ENCODE measurements around the gene WDR73. TPM values are rescaled to one million over a fixed set of nuclear protein-coding genes. Genes with fewer than 3 reads are reported as not detected.

Gene WDR73
- polyA plus RNA-seq, 2 of the 4 experiments (the other 2 are of a cell fraction) = 41.0 to 44.7 TPM

DNA sequence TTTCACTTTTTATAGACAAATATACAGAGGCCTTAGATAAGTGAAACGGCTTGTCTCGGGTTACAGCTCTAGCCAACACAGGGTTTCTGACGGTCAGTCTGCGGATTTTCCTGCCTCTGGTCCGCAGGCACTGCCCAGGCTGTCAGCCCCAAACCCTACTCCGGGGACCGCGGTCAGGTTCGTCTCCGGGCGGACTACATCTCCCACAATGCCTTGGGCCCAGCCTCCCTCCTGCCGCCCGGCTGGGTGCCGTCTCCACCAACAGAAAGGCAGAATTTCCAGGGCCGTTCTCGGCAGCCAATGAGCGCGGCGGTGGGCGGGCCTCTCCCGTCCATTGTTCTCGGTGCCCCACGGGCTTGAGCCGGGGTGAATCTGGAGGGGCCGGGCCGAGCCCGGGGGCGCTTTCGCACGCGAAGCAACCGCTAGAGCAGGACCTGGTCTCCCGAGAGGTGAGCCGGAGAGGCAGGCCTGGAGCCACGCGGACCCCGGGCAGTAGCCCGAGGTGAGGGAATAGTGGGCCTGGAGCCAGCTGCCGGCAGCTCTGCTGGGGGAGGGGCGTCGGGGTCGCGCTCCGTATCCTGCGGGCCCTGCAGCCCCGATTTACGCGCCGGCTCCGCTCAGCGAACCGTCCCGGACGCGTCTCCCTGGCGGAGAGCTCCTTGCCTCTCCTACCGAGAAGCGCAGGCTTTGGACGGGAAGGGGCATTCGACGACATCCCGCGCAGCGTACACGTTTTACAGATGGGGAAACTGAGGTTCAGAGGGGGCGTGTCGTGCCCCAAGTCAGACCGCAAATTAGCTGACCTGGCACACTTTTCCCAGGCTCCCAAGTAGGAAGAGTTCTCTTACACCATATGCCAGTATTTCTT lies 53.2 kb downstream of the WDR73 start, which contains the start of gene ZSCAN2 (continued):
- TF ChIP-seq, protein P1, sequence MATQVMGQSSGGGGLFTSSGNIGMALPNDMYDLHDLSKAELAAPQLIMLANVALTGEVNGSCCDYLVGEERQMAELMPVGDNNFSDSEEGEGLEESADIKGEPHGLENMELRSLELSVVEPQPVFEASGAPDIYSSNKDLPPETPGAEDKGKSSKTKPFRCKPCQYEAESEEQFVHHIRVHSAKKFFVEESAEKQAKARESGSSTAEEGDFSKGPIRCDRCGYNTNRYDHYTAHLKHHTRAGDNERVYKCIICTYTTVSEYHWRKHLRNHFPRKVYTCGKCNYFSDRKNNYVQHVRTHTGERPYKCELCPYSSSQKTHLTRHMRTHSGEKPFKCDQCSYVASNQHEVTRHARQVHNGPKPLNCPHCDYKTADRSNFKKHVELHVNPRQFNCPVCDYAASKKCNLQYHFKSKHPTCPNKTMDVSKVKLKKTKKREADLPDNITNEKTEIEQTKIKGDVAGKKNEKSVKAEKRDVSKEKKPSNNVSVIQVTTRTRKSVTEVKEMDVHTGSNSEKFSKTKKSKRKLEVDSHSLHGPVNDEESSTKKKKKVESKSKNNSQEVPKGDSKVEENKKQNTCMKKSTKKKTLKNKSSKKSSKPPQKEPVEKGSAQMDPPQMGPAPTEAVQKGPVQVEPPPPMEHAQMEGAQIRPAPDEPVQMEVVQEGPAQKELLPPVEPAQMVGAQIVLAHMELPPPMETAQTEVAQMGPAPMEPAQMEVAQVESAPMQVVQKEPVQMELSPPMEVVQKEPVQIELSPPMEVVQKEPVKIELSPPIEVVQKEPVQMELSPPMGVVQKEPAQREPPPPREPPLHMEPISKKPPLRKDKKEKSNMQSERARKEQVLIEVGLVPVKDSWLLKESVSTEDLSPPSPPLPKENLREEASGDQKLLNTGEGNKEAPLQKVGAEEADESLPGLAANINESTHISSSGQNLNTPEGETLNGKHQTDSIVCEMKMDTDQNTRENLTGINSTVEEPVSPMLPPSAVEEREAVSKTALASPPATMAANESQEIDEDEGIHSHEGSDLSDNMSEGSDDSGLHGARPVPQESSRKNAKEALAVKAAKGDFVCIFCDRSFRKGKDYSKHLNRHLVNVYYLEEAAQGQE (IDR thresholded peaks at IDR 0.05) = no peak
- TF ChIP-seq, protein P2, sequence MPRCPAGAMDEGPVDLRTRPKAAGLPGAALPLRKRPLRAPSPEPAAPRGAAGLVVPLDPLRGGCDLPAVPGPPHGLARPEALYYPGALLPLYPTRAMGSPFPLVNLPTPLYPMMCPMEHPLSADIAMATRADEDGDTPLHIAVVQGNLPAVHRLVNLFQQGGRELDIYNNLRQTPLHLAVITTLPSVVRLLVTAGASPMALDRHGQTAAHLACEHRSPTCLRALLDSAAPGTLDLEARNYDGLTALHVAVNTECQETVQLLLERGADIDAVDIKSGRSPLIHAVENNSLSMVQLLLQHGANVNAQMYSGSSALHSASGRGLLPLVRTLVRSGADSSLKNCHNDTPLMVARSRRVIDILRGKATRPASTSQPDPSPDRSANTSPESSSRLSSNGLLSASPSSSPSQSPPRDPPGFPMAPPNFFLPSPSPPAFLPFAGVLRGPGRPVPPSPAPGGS (IDR thresholded peaks at IDR 0.05) = peak; percentile 52; the same call in 1 of the 3 replicates
- TF ChIP-seq, protein P3, sequence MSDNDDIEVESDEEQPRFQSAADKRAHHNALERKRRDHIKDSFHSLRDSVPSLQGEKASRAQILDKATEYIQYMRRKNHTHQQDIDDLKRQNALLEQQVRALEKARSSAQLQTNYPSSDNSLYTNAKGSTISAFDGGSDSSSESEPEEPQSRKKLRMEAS (IDR thresholded peaks at IDR 0.05) = peak; percentile 53; the same call in 1 of the 2 replicates
- TF ChIP-seq, protein P4, sequence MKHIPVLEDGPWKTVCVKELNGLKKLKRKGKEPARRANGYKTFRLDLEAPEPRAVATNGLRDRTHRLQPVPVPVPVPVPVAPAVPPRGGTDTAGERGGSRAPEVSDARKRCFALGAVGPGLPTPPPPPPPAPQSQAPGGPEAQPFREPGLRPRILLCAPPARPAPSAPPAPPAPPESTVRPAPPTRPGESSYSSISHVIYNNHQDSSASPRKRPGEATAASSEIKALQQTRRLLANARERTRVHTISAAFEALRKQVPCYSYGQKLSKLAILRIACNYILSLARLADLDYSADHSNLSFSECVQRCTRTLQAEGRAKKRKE (CRISPR knock-in tag; IDR thresholded peaks at IDR 0.05; ENCODE audit: low read depth) = no peak
- TF ChIP-seq HOXB5 (CRISPR knock-in tag; IDR thresholded peaks at IDR 0.05) (no peak), RCOR1 (IDR thresholded peaks at IDR 0.05; ENCODE audit: low read depth, low read length) (no peak), ZC3H11A (IDR thresholded peaks at IDR 0.05) (0 out of 2 replicates have a peak, but pooled peaks have one; percentile 0), GATA3 (IDR thresholded peaks at IDR 0.05; ENCODE audit: borderline replicate concordance) (0 out of 2 replicates have a peak, but pooled peaks have one; percentile 5), ZNF302 (CRISPR knock-in tag; IDR thresholded peaks at IDR 0.05) (no peak), CHD4 (IDR thresholded peaks at IDR 0.05; ENCODE audit: borderline replicate concordance) (0 out of 2 replicates have a peak, but pooled peaks have one; percentile 52), CHD2 (IDR thresholded peaks at IDR 0.05; ENCODE audit: low read length, partially characterized antibody) (no peak), HOXA7 (CRISPR knock-in tag; IDR thresholded peaks at IDR 0.05) (no peak), TFCP2L1 (CRISPR knock-in tag; IDR thresholded peaks at IDR 0.05) (no peak), HDAC2 (IDR thresholded peaks at IDR 0.05) (peak; percentile 86), PHF8 (IDR thresholded peaks at IDR 0.05; ENCODE audit: borderline replicate concordance, low read depth) (peak; percentile 72), NFE2L2 (conservative IDR thresholded peaks at IDR 0.05; ENCODE audit: low read length) (no peak), RARB (CRISPR knock-in tag; IDR thresholded peaks at IDR 0.05) (no peak), JUN (IDR thresholded peaks at IDR 0.05) (peak in 1 of 2 experiments; percentile 50; a peak in 1 of 5 replicates)
- TF ChIP-seq, protein P5, sequence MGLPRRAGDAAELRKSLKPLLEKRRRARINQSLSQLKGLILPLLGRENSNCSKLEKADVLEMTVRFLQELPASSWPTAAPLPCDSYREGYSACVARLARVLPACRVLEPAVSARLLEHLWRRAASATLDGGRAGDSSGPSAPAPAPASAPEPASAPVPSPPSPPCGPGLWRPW (IDR thresholded peaks at IDR 0.05) = no peak
- TF ChIP-seq, protein P6, sequence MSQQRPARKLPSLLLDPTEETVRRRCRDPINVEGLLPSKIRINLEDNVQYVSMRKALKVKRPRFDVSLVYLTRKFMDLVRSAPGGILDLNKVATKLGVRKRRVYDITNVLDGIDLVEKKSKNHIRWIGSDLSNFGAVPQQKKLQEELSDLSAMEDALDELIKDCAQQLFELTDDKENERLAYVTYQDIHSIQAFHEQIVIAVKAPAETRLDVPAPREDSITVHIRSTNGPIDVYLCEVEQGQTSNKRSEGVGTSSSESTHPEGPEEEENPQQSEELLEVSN (IDR thresholded peaks at IDR 0.05; ENCODE audit: borderline replicate concordance, low read depth) = no peak
